ENCODE results near the gene RDX. TPM values are rescaled to one million over a fixed set of nuclear protein-coding genes. Genes with fewer than 3 reads are reported as not detected.

Gene RDX
- total and polyA plus RNA-seq, 2 of the 13 experiments (the other 11 are each of a cell fraction or from before 2014, with no cell fraction given): 20.7 to 63.1 TPM

GRCh38 chr11:110261195-110262071 lies 35.0 kb downstream of the RDX start (continued):
- TF ChIP-seq ZFP90 (CRISPR knock-in tag; IDR thresholded peaks at IDR 0.05; ENCODE audit: borderline replicate concordance) (no peak), MXD3 (CRISPR knock-in tag; IDR thresholded peaks at IDR 0.05) (no peak)

GRCh38 chr11:110253525-110253924 lies 42.9 kb downstream of the RDX start:
- no peaks in the 10 kb centered on the region for H4K20me1 ChIP-seq (ENCODE audit: insufficient read depth, low read length)
- FAIRE-seq (no peak), ATAC-seq (no peak), DNase-seq (ENCODE audit: low spot score) (no peak)
- 90% methylated on average over 3 of the region's 3 CpGs for WGBS (ENCODE audit: low lambda C conversion rate)
- BruUV-seq (replicated peaks): no TSS peak
- POLR2A ChIA-PET: no interaction called here
- no peak overlapping the region for H3K4me3 ChIP-seq (replicated peaks in 1 of 3; ENCODE audit: insufficient read depth in 1 of 3, low read depth in 2 of 3, low read length in 3 of 3)
- intact Hi-C loops (cut with micrococcal nuclease; ENCODE audit: unreplicated experiment) (no loop called here), in situ Hi-C loops (cut with HindIII; ENCODE audit: extremely low pct_ligation_motif_present, low pct_unique_long_range_greater_than_20kb) (no loop called here)
- H3K27ac ChIP-seq (ENCODE audit: extremely low read length, insufficient read depth, low read length): no peak overlapping the region
- H2AFZ ChIP-seq (ENCODE audit: low read length): no peak overlapping the region
- H3K36me3 ChIP-seq (replicated peaks in 1 of 2; ENCODE audit: control insufficient read depth in 1 of 2, insufficient read depth in 2 of 2, low read length in 2 of 2): peaks cover 2 to 43% of the 10 kb centered on the region in 2 experiments
- no peaks in the 10 kb centered on the region for H3K4me1 ChIP-seq (ENCODE audit: insufficient read depth, low read length)
- H3K9ac ChIP-seq (ENCODE audit: insufficient read depth, low read depth, low read length): no peak overlapping the region
- no peaks in the 10 kb centered on the region for H3K9me3 ChIP-seq (ENCODE audit: low read length)
- CTCF ChIA-PET (ENCODE audit: low intra/inter-chr PET ratio, low total read pairs): no interaction called here
- H3K4me2 ChIP-seq (ENCODE audit: low read depth, low read length): no peak overlapping the region
- no peaks in the 10 kb centered on the region for H3K79me2 ChIP-seq (ENCODE audit: insufficient read depth, low read length)
- no peaks in the 10 kb centered on the region for H3K27me3 ChIP-seq (ENCODE audit: control insufficient read depth in 1 of 2, insufficient read depth in 2 of 2, low read length in 2 of 2)
- TF ChIP-seq CREBL2 (CRISPR knock-in tag; IDR thresholded peaks at IDR 0.05; ENCODE audit: borderline replicate concordance) (no peak), ZNF274 (CRISPR knock-in tag; IDR thresholded peaks at IDR 0.05) (no peak), ZNF362 (CRISPR knock-in tag; IDR thresholded peaks at IDR 0.05; ENCODE audit: borderline replicate concordance) (no peak), XBP1 (CRISPR knock-in tag; IDR thresholded peaks at IDR 0.05) (no peak), NR2C2 (CRISPR knock-in tag; IDR thresholded peaks at IDR 0.05; ENCODE audit: borderline replicate concordance) (no peak), TAF1 (CRISPR knock-in tag; IDR thresholded peaks at IDR 0.05) (no peak), SMARCC2 (IDR thresholded peaks at IDR 0.05) (no peak), ASH2L (IDR thresholded peaks at IDR 0.05; ENCODE audit: insufficient read length, low read depth, low read length) (no peak), ZSCAN9 (CRISPR knock-in tag; IDR thresholded peaks at IDR 0.05; ENCODE audit: borderline replicate concordance) (no peak), ZNF337 (CRISPR knock-in tag; IDR thresholded peaks at IDR 0.05; ENCODE audit: borderline replicate concordance, low read depth) (no peak), ZNF782 (CRISPR knock-in tag; IDR thresholded peaks at IDR 0.05; ENCODE audit: borderline replicate concordance) (no peak), KDM5A (IDR thresholded peaks at IDR 0.05; ENCODE audit: borderline replicate concordance, low read length) (no peak), ZNF207 (IDR thresholded peaks at IDR 0.05; ENCODE audit: borderline replicate concordance) (no peak), ARID2 (CRISPR knock-in tag; IDR thresholded peaks at IDR 0.05; ENCODE audit: borderline replicate concordance) (no peak), PTBP1 (IDR thresholded peaks at IDR 0.05; ENCODE audit: low read depth, low read length, poor library complexity, severe bottlenecking) (no peak), ZBTB26 (CRISPR knock-in tag; IDR thresholded peaks at IDR 0.05; ENCODE audit: borderline replicate concordance) (no peak)

Measured in HepG2 (cell line).